Naive thymus-derived CD4-positive, alpha-beta T cell (primary cell): ENCODE data around the gene C8A. TPM values are rescaled to one million over a fixed set of nuclear protein-coding genes. Genes with fewer than 3 reads are reported as not detected.

Experiments
- ATAC-seq: fragments of 150-1000 bp; cut with Tn5 transposase; 2 replicates; pipeline ENCODE4 v1.10.0; 2021; ENCODE audit warnings: mild to moderate bottlenecking, moderate library complexity
- CTCF ChIA-PET: fragments of 350-600 bp; sonication (Branson Sonifier 250); formaldehyde crosslinking; loops from one replicate; lab custom pipeline; 2021; ENCODE audit warnings: antibody characterized with exemption; lab: Charles Lee
- POLR2A ChIA-PET: fragments of 350-600 bp; sonication (Branson Sonifier 250); formaldehyde crosslinking; loops from one replicate; lab custom pipeline; 2021; ENCODE audit warnings: antibody characterized with exemption, inconsistent platforms; lab: Charles Lee
- DNase-seq, 9 donors: peaks; one replicate each; pipeline versions ENCODE4 v3.0.0 to v3.0.0-alpha.2; 2020 to 2022; ENCODE audit warnings: mixed read lengths in 1 of 9
- H3K27ac ChIP-seq: one replicate; pipeline ENCODE4 v1.7.0; 2013; ENCODE audit warnings: mild to moderate bottlenecking, low read depth, low read length, moderate library complexity
- H3K27me3 ChIP-seq, 2 donors: one replicate each; pipeline ENCODE4 v1.7.0; 2013; ENCODE audit warnings: low read length in 2 of 2, mild to moderate bottlenecking in 2 of 2, moderate library complexity in 2 of 2; ENCODE audit not compliant: control insufficient read depth in 2 of 2, insufficient read depth in 2 of 2
- H3K36me3 ChIP-seq, 3 experiments: 1 replicate in 2 of 3; 2 replicates in 1 of 3; pipeline ENCODE4 v1.7.0; 2013; ENCODE audit warnings: low read length in 3 of 3, mild to moderate bottlenecking in 3 of 3, moderate library complexity in 1 of 3; ENCODE audit not compliant: insufficient read depth in 3 of 3, control insufficient read depth in 2 of 3
- H3K4me1 ChIP-seq, 2 donors: one replicate each; pipeline ENCODE4 v1.7.0; 2013; ENCODE audit warnings: low read length in 2 of 2, mild to moderate bottlenecking in 2 of 2, moderate library complexity in 1 of 2; ENCODE audit not compliant: control insufficient read depth in 2 of 2, insufficient read depth in 2 of 2
- H3K4me3 ChIP-seq: 2 replicates; pipeline ENCODE4 v1.7.0; 2013; ENCODE audit warnings: mild to moderate bottlenecking, low read length
- H3K9me3 ChIP-seq, 3 experiments: 1 replicate in 2 of 3; 2 replicates in 1 of 3; pipeline ENCODE4 v1.7.0; 2013; ENCODE audit warnings: low read length in 3 of 3; ENCODE audit not compliant: control insufficient read depth in 2 of 3
- H3K27ac Mint-ChIP-seq, 9 donors: one replicate each; pipeline ENCODE4 v1.8.0; 2020 to 2022; ENCODE audit warnings: mixed read lengths in 9 of 9, mild to moderate bottlenecking in 8 of 9, moderate library complexity in 5 of 9, inconsistent platforms in 2 of 9
- H3K27me3 Mint-ChIP-seq, 5 donors: one replicate each; pipeline ENCODE4 v1.8.0; 2021 to 2022; ENCODE audit warnings: mixed read lengths in 5 of 5, mild to moderate bottlenecking in 1 of 5
- H3K36me3 Mint-ChIP-seq, 5 donors: one replicate each; pipeline ENCODE4 v1.8.0; 2020 to 2022; ENCODE audit warnings: mixed read lengths in 5 of 5, mild to moderate bottlenecking in 3 of 5, inconsistent platforms in 1 of 5
- H3K4me1 Mint-ChIP-seq, 7 donors: one replicate each; pipeline ENCODE4 v1.8.0; 2020 to 2022; ENCODE audit warnings: mixed read lengths in 7 of 7, mild to moderate bottlenecking in 3 of 7, inconsistent platforms in 1 of 7
- H3K4me3 Mint-ChIP-seq, 10 donors: one replicate each; pipeline ENCODE4 v1.8.0; 2020 to 2022; ENCODE audit warnings: mild to moderate bottlenecking in 10 of 10, mixed read lengths in 10 of 10, moderate library complexity in 6 of 10, inconsistent platforms in 2 of 10
- H3K9me3 Mint-ChIP-seq, 11 donors: one replicate each; pipeline ENCODE4 v1.8.0; 2020 to 2022; ENCODE audit warnings: mixed read lengths in 11 of 11, mild to moderate bottlenecking in 4 of 11, inconsistent platforms in 1 of 11, moderate library complexity in 1 of 11
- intact Hi-C, 2 donors: fragments of 100-400 bp; cut with micrococcal nuclease; formaldehyde crosslinking; loops; one replicate each; pipeline ENCODE4 v1.15.1; 2023
- polyA plus RNA-seq, 2 donors: library from polyadenylated mRNA; unstranded; fragments of 300-500 nt; fragmentation: Illumina TruSeq; gene quantifications; one replicate each; pipeline ENCODE4 v1.2.3, GENCODE V29; 2021
- total RNA-seq, 6 experiments: library from RNA in 5 of 6; stranded (reverse) in 5 of 6; gene quantifications; 1 replicate in 5 of 6; 2 replicates in 1 of 6; pipeline ENCODE4 v1.2.3 and lab custom pipeline; 2021 to 2026

C8A gene
- total and polyA plus RNA-seq, 7 experiments from 2014 or later: not detected

GRCh38 chr1:56897150-56898004 lies 42.8 kb downstream of the C8A start:
- ChIA-PET POLR2A (no interaction called here), CTCF (no interaction called here)
- Histone ChIP-seq H3K9me3 (no peaks in the 10 kb centered on the region), H3K36me3 (no peaks in the 10 kb centered on the region), H3K27me3 (no peaks in the 10 kb centered on the region), H3K4me3 (no peak overlapping the region), H3K4me1 (no peaks in the 10 kb centered on the region), H3K27ac (no peak overlapping the region)
- intact Hi-C loops: no loop called here
- no peak for ATAC-seq
- no peaks in the 10 kb centered on the region for H3K36me3 Mint-ChIP-seq
- no peaks in the 10 kb centered on the region for H3K4me1 Mint-ChIP-seq
- H3K27ac Mint-ChIP-seq: no peak overlapping the region
- no peaks in the 10 kb centered on the region for H3K9me3 Mint-ChIP-seq
- H3K4me3 Mint-ChIP-seq: no peak overlapping the region
- no peak for DNase-seq
- peaks cover 0 to 9% (median 5%) of the 10 kb centered on the region in 5 donors for H3K27me3 Mint-ChIP-seq

GRCh38 chr1:56898005-56898373 lies 43.4 kb downstream of the C8A start:
- no peak overlapping the region for H3K27ac ChIP-seq
- no peak for ATAC-seq
- H3K27ac Mint-ChIP-seq: no peak overlapping the region
- H3K36me3 ChIP-seq: no peaks in the 10 kb centered on the region
- H3K4me3 ChIP-seq: no peak overlapping the region
- no peaks in the 10 kb centered on the region for H3K9me3 ChIP-seq
- H3K36me3 Mint-ChIP-seq: no peaks in the 10 kb centered on the region
- no peak for DNase-seq
- intact Hi-C loops: no loop called here
- H3K27me3 ChIP-seq: no peaks in the 10 kb centered on the region
- no peaks in the 10 kb centered on the region for H3K9me3 Mint-ChIP-seq
- H3K27me3 Mint-ChIP-seq: peaks cover 0 to 12% (median 5%) of the 10 kb centered on the region in 5 donors
- POLR2A ChIA-PET: no interaction called here
- H3K4me1 ChIP-seq: no peaks in the 10 kb centered on the region
- H3K4me1 Mint-ChIP-seq: no peaks in the 10 kb centered on the region
- CTCF ChIA-PET: no interaction called here
- no peak overlapping the region for H3K4me3 Mint-ChIP-seq

- H3K27me3 ChIP-seq: no peaks in the 10 kb centered on the region
- H3K9me3 ChIP-seq: no peaks in the 10 kb centered on the region
- Mint-ChIP-seq H3K36me3 (no peaks in the 10 kb centered on the region), H3K9me3 (no peaks in the 10 kb centered on the region), H3K4me1 (no peaks in the 10 kb centered on the region), H3K27ac (no peak overlapping the region), H3K4me3 (no peak overlapping the region), H3K27me3 (peaks cover 0 to 12% (median 5%) of the 10 kb centered on the region in 5 donors)
- DNase-seq (no peak), ATAC-seq (no peak)
- H3K4me1 ChIP-seq: no peaks in the 10 kb centered on the region
- ChIA-PET POLR2A (no interaction called here), CTCF (no interaction called here)
- no peak overlapping the region for H3K4me3 ChIP-seq
- H3K36me3 ChIP-seq: no peaks in the 10 kb centered on the region
- no peak overlapping the region for H3K27ac ChIP-seq
- intact Hi-C loops: no loop called here
Measured at GRCh38 chr1:56898879-56899278, 44.3 kb downstream of the C8A start.

GRCh38 chr1:56901716-56902115 lies 47.1 kb downstream of the C8A start:
- Mint-ChIP-seq H3K36me3 (no peaks in the 10 kb centered on the region), H3K4me3 (no peak overlapping the region), H3K27me3 (peaks cover 0 to 18% (median 8%) of the 10 kb centered on the region in 5 donors), H3K9me3 (peaks cover 0 to 3% (median 0%) of the 10 kb centered on the region in 11 donors), H3K27ac (no peak overlapping the region), H3K4me1 (no peaks in the 10 kb centered on the region)
- no peak overlapping the region for H3K4me3 ChIP-seq
- H3K9me3 ChIP-seq: no peaks in the 10 kb centered on the region
- CTCF ChIA-PET: no interaction called here
- H3K36me3 ChIP-seq: no peaks in the 10 kb centered on the region
- no peaks in the 10 kb centered on the region for H3K27me3 ChIP-seq
- DNase-seq: no peak
- intact Hi-C loops: no loop called here
- POLR2A ChIA-PET: no interaction called here
- no peaks in the 10 kb centered on the region for H3K4me1 ChIP-seq
- H3K27ac ChIP-seq: no peak overlapping the region
- ATAC-seq: no peak

- ChIA-PET CTCF (no interaction called here), POLR2A (no interaction called here)
- Mint-ChIP-seq H3K27me3 (peaks cover 0 to 18% (median 5%) of the 10 kb centered on the region in 5 donors), H3K27ac (no peak overlapping the region), H3K4me3 (no peak overlapping the region), H3K9me3 (peaks cover 0 to 3% (median 0%) of the 10 kb centered on the region in 11 donors), H3K36me3 (no peaks in the 10 kb centered on the region), H3K4me1 (peaks cover 0 to 4% (median 0%) of the 10 kb centered on the region in 7 donors)
- H3K4me1 ChIP-seq: no peaks in the 10 kb centered on the region
- H3K27ac ChIP-seq: no peak overlapping the region
- intact Hi-C loops: no loop called here
- no peaks in the 10 kb centered on the region for H3K27me3 ChIP-seq
- ATAC-seq (no peak), DNase-seq (no peak)
- no peaks in the 10 kb centered on the region for H3K9me3 ChIP-seq
- no peak overlapping the region for H3K4me3 ChIP-seq
- no peaks in the 10 kb centered on the region for H3K36me3 ChIP-seq
Measured at GRCh38 chr1:56903778-56904177, 49.2 kb downstream of the C8A start.

- ChIA-PET CTCF (no interaction called here), POLR2A (no interaction called here)
- Histone ChIP-seq H3K4me1 (no peaks in the 10 kb centered on the region), H3K27ac (no peak overlapping the region), H3K27me3 (no peaks in the 10 kb centered on the region), H3K9me3 (no peaks in the 10 kb centered on the region), H3K4me3 (no peak overlapping the region), H3K36me3 (no peaks in the 10 kb centered on the region)
- intact Hi-C loops: no loop called here
- DNase-seq: no peak
- Mint-ChIP-seq H3K4me1 (peaks cover 0 to 13% (median 0%) of the 10 kb centered on the region in 7 donors), H3K4me3 (no peak overlapping the region), H3K9me3 (peaks cover 0 to 3% (median 0%) of the 10 kb centered on the region in 11 donors), H3K36me3 (no peaks in the 10 kb centered on the region), H3K27me3 (peaks cover 0 to 18% (median 5%) of the 10 kb centered on the region in 5 donors), H3K27ac (no peak overlapping the region)
- no peak for ATAC-seq
Measured at GRCh38 chr1:56904663-56905397, 50.2 kb downstream of the C8A start.
